GM04503 (cell line): ENCODE results near the gene CLNK.

Experiments
- DNase-seq: peaks from one replicate; pipeline ENCODE4 v3.0.0-alpha.2; 2012; ENCODE audit warnings: low read depth

The CLNK gene

DNA sequence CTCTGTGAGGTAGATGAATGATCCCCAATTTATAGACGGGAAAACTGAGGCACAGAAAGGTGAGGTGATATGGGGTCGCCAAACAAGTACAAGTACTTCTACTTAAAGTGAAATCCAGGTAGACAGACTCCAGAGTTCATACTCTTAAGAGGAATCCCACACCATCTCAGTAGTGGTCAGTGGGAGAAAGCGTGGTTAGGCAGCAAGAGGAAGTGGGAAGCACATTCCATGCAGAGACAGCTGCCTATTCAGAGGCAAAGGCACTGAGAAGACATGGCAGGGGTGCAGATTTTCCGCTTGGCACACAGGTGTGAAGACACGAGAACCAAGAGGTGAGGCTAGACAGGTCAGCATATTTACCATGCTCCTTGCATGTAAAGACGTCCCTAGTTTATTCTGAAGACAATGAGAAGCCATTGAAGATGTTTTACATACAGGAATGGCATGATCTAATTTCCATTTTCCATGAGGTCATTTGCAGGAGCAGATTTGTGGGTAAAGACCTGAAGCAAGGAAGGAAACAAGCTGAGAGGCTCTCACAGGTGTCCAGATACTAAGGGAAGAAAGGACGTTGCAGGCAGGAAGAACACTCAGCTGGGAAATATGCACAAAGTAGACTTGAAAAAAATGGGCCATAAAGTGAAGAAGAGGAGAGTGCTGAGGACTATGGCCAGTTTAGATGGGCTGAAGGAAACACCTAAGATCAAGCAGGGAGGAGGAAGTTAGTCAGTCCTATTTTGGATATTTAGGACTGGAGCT, 17.3 kb upstream of the CLNK start:
- DNase-seq, result no peak

DNA sequence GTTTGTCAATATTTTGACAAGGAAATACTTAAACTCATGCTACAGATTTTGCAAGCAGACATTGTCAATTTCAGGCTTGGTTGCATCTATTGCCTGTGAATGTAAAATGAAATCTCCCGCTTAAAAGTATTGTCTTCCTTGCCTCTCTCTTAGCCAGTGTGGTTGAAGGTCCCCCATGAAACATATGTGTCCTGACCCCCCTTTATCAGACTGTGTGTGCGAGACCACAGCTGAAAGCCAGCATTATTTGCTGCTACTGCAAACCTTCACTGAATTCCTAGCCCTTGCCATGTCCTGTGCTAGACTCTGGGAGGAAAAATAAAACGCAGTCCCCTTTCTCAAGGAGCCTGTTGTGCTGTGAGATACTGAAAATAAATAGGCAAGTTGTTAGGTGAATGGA, 16.6 kb upstream of the CLNK start:
- DNase-seq, result no peak

GRCh38 chr4:10698172-10698571, 13.6 kb upstream of the CLNK start:
- no peak for DNase-seq

DNA sequence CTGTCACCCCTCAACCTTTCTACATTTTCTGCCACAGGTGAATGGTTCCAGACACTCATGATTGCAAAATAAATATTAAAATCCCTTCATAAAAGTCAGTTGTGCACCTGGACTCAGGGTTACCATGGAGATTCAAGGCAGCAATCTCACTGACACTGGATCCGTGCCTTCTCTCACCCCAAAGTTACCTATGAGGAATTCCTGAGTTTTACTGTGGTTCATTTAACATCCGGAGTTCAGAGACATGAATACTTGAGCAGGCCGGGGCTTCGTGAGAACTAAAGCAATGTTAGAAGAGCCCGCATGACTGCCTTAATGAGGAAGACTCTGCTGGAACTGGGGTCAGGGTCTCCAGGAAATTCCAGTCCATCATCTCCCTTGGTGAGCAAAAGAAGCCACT, 12.5 kb upstream of the CLNK start:
- DNase-seq, result no peak

- DNase-seq, result no peak
Measured at GRCh38 chr4:10696253-10696652, 11.7 kb upstream of the CLNK start.

DNA sequence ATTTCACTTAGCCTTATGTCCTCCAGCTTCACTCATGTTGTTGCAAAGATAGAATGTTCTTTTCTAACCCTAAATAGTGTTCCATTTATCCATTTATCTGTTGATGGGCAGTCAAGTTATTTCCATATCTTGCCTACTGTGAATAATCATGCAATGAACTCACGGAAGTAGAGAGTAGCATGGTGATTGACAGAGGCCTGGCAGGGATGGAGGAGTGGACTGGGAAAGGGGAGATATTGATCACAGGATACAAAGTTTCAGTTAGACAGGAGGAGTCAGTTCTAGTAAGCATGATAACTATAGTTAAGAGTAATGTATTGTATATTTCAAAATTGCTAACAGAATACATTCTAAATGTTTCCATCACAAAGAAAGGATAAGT, 10.3 kb upstream of the CLNK start:
- no peak for DNase-seq

GRCh38 chr4:10694151-10694827, 9.7 kb upstream of the CLNK start:
- DNase-seq, result no peak

DNA sequence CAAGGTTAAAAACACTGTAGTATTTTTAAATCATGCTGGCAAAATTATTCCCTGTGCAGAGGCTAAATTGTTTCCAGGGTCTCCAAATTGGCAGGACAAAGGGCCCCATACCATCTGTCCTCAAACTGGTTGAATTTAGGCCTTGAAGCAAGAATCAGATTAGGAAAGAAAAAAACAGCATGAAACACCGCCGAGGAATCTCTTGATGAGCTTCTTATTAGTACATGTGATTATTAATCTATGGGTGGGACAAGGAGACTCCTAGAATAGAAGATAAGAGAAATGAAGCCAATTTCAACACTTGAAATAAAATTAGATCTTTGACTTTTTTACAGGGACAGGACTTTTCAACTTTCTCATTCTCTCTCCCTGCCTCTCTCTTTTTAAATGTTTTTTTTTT, 7.1 kb upstream of the CLNK start:
- no peak for DNase-seq

DNA sequence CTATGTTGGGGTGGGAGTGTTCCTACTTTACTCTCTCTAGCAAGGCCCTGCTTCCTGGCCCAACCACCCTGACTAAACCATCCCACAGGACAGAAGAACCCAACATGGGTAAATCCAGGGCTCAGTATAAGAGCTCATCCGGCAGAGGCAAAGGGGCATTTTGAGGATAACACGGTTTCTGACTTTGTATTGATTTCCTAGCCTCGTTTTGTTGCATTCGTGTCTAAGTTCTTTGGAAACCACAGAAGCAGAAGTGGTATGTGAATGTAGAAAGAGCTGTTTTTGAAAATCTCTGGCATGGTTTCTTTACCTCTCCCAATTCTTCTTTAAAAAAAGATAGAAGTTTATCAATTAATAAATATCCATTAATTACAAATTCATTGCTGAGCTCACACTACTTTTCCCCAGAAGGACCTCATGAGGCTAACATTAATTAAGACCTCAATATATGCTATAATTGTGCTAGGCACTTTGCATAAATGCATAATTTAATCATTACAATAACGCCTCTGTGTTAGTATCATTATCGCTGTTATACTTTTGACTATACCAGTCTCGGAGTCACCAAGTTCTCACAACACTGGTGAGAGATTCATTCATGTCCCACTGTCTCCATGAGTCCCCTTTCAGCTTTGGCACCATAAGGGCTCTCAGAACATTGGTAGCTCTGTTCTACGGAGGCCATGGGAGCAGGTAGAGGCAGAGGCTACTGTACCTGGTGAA, 5.8 kb upstream of the CLNK start:
- DNase-seq, result no peak

DNA sequence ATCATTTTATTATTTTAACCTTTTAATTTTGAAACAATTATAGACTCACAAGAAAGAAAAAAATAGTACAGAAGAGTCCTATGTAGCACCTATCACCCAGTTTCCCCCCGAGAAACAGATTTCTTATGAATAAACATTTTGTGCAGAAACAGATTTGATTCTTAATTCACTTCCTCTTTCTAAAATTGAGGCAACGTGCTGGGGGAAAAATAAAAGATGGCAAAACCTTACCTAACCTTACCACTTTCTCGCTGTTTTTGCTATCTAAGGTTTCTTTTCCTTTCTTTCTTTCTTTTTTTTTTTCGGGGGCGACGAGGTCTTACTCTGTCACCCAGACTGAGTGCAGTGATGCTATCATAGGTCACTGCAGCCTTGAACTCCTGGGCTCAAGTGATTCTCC, 4.3 kb upstream of the CLNK start:
- no peak for DNase-seq

GRCh38 chr4:10688022-10688421, 3.5 kb upstream of the CLNK start:
- no peak for DNase-seq

GRCh38 chr4:10687526-10687925, 3.0 kb upstream of the CLNK start:
- DNase-seq, result no peak

DNA sequence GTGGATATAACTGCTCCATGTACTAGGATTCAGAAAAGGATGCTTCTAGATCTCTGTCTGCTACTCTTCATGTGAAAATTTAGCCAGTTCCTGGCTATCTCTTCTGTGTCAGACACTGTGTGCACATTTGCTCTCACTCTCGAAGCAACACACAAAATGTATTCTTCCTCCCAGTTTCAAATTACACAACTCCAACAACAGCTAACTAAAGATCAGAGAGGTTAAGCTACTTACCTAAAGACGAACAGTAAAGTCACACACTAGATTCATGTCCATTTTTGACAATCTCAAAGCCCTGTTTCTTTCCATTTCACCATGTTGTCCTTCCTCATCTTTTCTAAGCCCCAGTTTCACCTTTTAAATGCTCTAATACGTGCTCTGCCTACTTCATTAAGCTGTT, 2.2 kb downstream of the CLNK start:
- no peak for DNase-seq

DNA sequence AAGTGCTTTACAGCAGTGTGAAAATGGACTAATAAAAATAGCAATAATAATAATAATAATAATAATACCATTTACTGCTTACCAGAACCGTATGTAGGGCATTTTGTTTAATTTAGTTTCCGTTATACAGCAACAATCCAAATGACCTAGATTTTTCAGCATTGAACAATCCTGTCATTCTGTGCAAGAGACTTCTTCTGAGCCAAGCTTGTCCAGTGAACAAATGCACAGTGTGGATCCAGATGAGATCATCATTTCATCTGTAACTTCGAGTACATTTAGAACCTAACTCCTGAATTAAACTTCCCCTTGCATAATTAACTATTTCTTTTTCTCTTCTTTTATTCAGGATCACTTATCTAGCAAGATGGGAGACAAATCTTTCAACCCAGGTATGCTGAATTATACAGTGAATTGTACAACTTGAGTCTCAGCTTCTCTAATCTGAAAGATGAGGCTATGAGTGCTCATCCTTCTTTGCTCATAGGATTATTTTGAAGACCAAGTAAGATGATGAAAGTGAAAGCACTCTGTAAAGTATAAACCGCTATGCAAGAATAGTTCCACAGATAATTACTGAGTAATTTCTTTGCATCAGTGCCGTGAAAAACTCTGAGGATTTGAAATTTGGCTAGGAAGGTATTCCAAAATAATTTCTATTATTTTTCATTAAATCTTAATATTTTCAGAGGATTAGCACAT, 6.6 kb downstream of the CLNK start:
- DNase-seq, result no peak

GRCh38 chr4:10673817-10674369, 10.7 kb downstream of the CLNK start:
- DNase-seq, result no peak

- no peak for DNase-seq
Measured at GRCh38 chr4:10672379-10672778, 12.2 kb downstream of the CLNK start.

GRCh38 chr4:10671799-10672198, 12.8 kb downstream of the CLNK start:
- no peak for DNase-seq

- DNase-seq, result no peak
Measured at GRCh38 chr4:10671366-10671765, 13.2 kb downstream of the CLNK start.

DNA sequence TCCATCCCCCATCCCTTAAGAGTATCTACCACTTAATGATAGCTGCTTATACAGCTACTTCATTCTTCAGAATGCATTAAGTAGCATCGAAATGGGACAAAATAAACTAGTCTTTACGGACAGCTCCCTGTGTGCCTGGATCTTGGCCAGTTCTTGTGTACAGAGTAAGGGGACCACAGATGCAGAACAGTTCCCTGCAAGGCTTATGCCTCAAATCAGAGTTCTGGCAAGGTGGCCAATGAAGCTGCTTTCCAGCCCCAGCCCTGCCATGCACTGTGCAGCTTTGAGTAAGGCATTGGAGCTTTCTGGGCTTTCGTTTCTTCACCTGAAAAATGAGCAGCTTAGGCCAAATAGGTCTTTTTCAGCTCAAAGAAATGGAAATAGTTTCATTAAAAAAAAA, 14.2 kb downstream of the CLNK start:
- no peak for DNase-seq

DNA sequence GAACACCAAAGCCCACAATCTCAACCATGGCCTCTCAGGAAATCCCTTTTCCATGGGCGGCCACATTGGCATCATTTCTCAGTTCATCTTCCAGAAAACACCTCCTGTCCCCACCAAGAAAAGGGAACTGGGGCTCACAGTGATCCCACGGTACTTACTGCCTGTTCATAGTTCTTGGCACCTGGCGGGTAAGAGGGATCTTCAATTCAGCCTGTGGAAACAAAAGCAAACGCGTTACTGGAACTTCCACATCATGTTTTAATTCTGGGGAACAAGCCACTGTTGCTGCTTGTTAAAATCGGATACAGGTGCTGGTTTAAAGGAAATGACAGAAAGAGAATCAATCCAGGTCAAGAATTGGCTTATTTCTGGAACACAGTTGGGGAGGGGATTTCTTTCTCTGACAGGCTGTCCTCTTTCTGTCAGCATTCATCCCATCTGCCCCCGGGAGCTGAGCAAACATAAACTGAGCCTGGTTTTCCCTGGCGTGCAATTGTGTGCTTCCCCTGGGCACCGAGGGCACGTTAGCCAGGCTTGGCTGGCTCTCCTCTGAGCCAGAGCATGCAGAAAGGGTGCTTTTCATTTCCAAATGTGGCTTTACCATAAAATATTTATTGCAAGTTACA, 16.8 kb downstream of the CLNK start:
- DNase-seq, result no peak

GRCh38 chr4:10666616-10667015, 18.0 kb downstream of the CLNK start:
- DNase-seq, result no peak

- no peak for DNase-seq
Measured at GRCh38 chr4:10664408-10664807, 20.2 kb downstream of the CLNK start.
